Activated T-cell treated with anti-CD3 and anti-CD28 coated beads, Interleukin-2, amount 50 U/mL, for 4 hours (primary cell): ENCODE data around the gene SLC5A5. TPM values are rescaled to one million over a fixed set of nuclear protein-coding genes. Genes with fewer than 3 reads are reported as not detected.
"Not testable (repeated sequence)": the region's sequence is repeated elsewhere in the genome, so short reads cannot be mapped to it uniquely, and the experiment has no call there.

Experiments
- ATAC-seq, 2 donors: fragments of 200-7000 bp; cut with Tn5 transposase; one replicate each; pipeline ENCODE4 v1.10.0; 2021
- DNase-seq: peaks from one replicate; pipeline ENCODE4 v3.0.0-alpha.2; 2020
- H3K27me3 Mint-ChIP-seq: one replicate; pipeline ENCODE4 v1.8.0; 2021; ENCODE audit warnings: low read depth, mixed read lengths
- H3K36me3 Mint-ChIP-seq: one replicate; pipeline ENCODE4 v1.8.0; 2022; ENCODE audit warnings: mixed read lengths; ENCODE audit not compliant: insufficient read depth
- H3K4me1 Mint-ChIP-seq: one replicate; pipeline ENCODE4 v1.8.0; 2021; ENCODE audit warnings: low read depth, mixed read lengths
- H3K4me3 Mint-ChIP-seq: one replicate; pipeline ENCODE4 v1.8.0; 2021; ENCODE audit warnings: mild to moderate bottlenecking, moderate library complexity, mixed read lengths
- H3K9me3 Mint-ChIP-seq: one replicate; pipeline ENCODE4 v1.8.0; 2021; ENCODE audit warnings: mixed read lengths
- total RNA-seq, 3 donors: library from RNA; stranded (reverse); gene quantifications; one replicate each; pipeline ENCODE4 v1.2.1, GENCODE V29; 2021

The SLC5A5 gene
- total RNA-seq, 3 donors from 2014 or later: 0.98 to 1.6 (median 1.1) TPM

- H3K4me3 Mint-ChIP-seq: no peak overlapping the region
- H3K4me1 Mint-ChIP-seq: no peaks in the 10 kb centered on the region
- DNase-seq (no peak), ATAC-seq (no peak)
- no peaks in the 10 kb centered on the region for H3K36me3 Mint-ChIP-seq
- no peaks in the 10 kb centered on the region for H3K27me3 Mint-ChIP-seq
- peaks cover 3% of the 10 kb centered on the region for H3K9me3 Mint-ChIP-seq
Measured at GRCh38 chr19:17910791-17911360, 39.1 kb downstream of the SLC5A5 start.

- ATAC-seq: no peak
- Mint-ChIP-seq H3K36me3 (no peaks in the 10 kb centered on the region), H3K27me3 (peaks cover 5% of the 10 kb centered on the region), H3K4me3 (no peak overlapping the region), H3K4me1 (no peaks in the 10 kb centered on the region), H3K9me3 (no peaks in the 10 kb centered on the region)
- no peak for DNase-seq
Measured at GRCh38 chr19:17915940-17916593, 44.3 kb downstream of the SLC5A5 start.

GRCh38 chr19:17918151-17918550, 46.4 kb downstream of the SLC5A5 start:
- H3K4me1 Mint-ChIP-seq, DNase-seq, H3K36me3 Mint-ChIP-seq, H3K27me3 Mint-ChIP-seq, ATAC-seq, H3K4me3 Mint-ChIP-seq, H3K9me3 Mint-ChIP-seq: not testable (repeated sequence)

- not testable (repeated sequence) for H3K36me3 Mint-ChIP-seq, DNase-seq, H3K9me3 Mint-ChIP-seq, H3K4me3 Mint-ChIP-seq, H3K27me3 Mint-ChIP-seq, H3K4me1 Mint-ChIP-seq, ATAC-seq
Measured at GRCh38 chr19:17919122-17919521, 47.4 kb downstream of the SLC5A5 start.

GRCh38 chr19:17920527-17920926, 48.8 kb downstream of the SLC5A5 start:
- no peak for DNase-seq
- no peaks in the 10 kb centered on the region for H3K36me3 Mint-ChIP-seq
- H3K9me3 Mint-ChIP-seq: no peaks in the 10 kb centered on the region
- no peaks in the 10 kb centered on the region for H3K4me1 Mint-ChIP-seq
- peaks cover 5% of the 10 kb centered on the region for H3K27me3 Mint-ChIP-seq
- no peak for ATAC-seq
- no peak overlapping the region for H3K4me3 Mint-ChIP-seq

- no peaks in the 10 kb centered on the region for H3K4me1 Mint-ChIP-seq
- DNase-seq (no peak), ATAC-seq (no peak)
- H3K9me3 Mint-ChIP-seq: no peaks in the 10 kb centered on the region
- no peaks in the 10 kb centered on the region for H3K36me3 Mint-ChIP-seq
- no peak overlapping the region for H3K4me3 Mint-ChIP-seq
- H3K27me3 Mint-ChIP-seq: peaks cover 2% of the 10 kb centered on the region
Measured at GRCh38 chr19:17922138-17922537, 50.4 kb downstream of the SLC5A5 start.

- Mint-ChIP-seq H3K4me1 (no peaks in the 10 kb centered on the region), H3K9me3 (no peaks in the 10 kb centered on the region), H3K36me3 (no peaks in the 10 kb centered on the region), H3K4me3 (no peak overlapping the region), H3K27me3 (peaks cover 2% of the 10 kb centered on the region)
- ATAC-seq: no peak
- DNase-seq: no peak
Measured at GRCh38 chr19:17926044-17926443, 54.3 kb downstream of the SLC5A5 start.

GRCh38 chr19:17929056-17929455, 57.3 kb downstream of the SLC5A5 start:
- H3K27me3 Mint-ChIP-seq: peaks cover 2% of the 10 kb centered on the region
- no peak overlapping the region for H3K4me3 Mint-ChIP-seq
- no peaks in the 10 kb centered on the region for H3K36me3 Mint-ChIP-seq
- ATAC-seq: no peak
- H3K9me3 Mint-ChIP-seq: no peaks in the 10 kb centered on the region
- H3K4me1 Mint-ChIP-seq: peaks cover 11% of the 10 kb centered on the region
- DNase-seq: no peak

- Mint-ChIP-seq H3K4me3 (peak overlapping the region; percentile 60), H3K4me1 (peaks cover 13% of the 10 kb centered on the region), H3K27me3 (no peaks in the 10 kb centered on the region), H3K36me3 (no peaks in the 10 kb centered on the region), H3K9me3 (no peaks in the 10 kb centered on the region)
- DNase-seq (no peak), ATAC-seq (no peak)
Measured at GRCh38 chr19:17931532-17932191, 59.9 kb downstream of the SLC5A5 start.

GRCh38 chr19:17932485-17933338, 61.0 kb downstream of the SLC5A5 start, which contains the start of gene CCDC124:
Gene CCDC124, plus strand, starts transcription at chr19:17933015. Its CDS starts 3,406 bp downstream, at chr19:17936421.
- DNase-seq (peak; percentile 90), ATAC-seq (peak; percentile 97)
- Mint-ChIP-seq H3K4me3 (peak within 1 kb of the TSS; percentile 89), H3K27me3 (no peaks in the 10 kb centered on the region), H3K36me3 (peaks cover 3% of the 10 kb centered on the region), H3K9me3 (no peaks in the 10 kb centered on the region), H3K4me1 (peaks cover 13% of the 10 kb centered on the region)

- Mint-ChIP-seq H3K4me1 (peaks cover 13% of the 10 kb centered on the region), H3K9me3 (no peaks in the 10 kb centered on the region), H3K4me3 (peak overlapping the region; percentile 89), H3K27me3 (no peaks in the 10 kb centered on the region), H3K36me3 (peaks cover 3% of the 10 kb centered on the region)
- no peak for ATAC-seq
- no peak for DNase-seq
Measured at GRCh38 chr19:17933414-17934129, 61.8 kb downstream of the SLC5A5 start.

- DNase-seq: no peak
- Mint-ChIP-seq H3K9me3 (no peaks in the 10 kb centered on the region), H3K27me3 (no peaks in the 10 kb centered on the region), H3K4me1 (peaks cover 12% of the 10 kb centered on the region), H3K36me3 (peaks cover 5% of the 10 kb centered on the region), H3K4me3 (no peak overlapping the region)
- ATAC-seq: no peak
Measured at GRCh38 chr19:17936379-17936778, 64.6 kb downstream of the SLC5A5 start.

GRCh38 chr19:17937371-17937900, 65.7 kb downstream of the SLC5A5 start:
- no peaks in the 10 kb centered on the region for H3K27me3 Mint-ChIP-seq
- DNase-seq: no peak
- H3K36me3 Mint-ChIP-seq: peaks cover 5% of the 10 kb centered on the region
- no peaks in the 10 kb centered on the region for H3K9me3 Mint-ChIP-seq
- ATAC-seq: no peak
- no peak overlapping the region for H3K4me3 Mint-ChIP-seq
- H3K4me1 Mint-ChIP-seq: peaks cover 7% of the 10 kb centered on the region
